NB4 (cell line): Measurements from ENCODE around the gene CORO1C.

Experiments used
- DNase-seq: peaks from one replicate; pipeline ENCODE4 v3.0.0; 2010; ENCODE audit warnings: low read depth
- H3K4me3 ChIP-seq: one replicate; pipeline ENCODE4 v1.5.1; 2011; ENCODE audit warnings: mild to moderate bottlenecking, low read depth, low read length, moderate library complexity
- CTCF ChIP-seq: IDR thresholded peaks from one replicate; pipeline ENCODE4 v1.5.1; 2012; ENCODE audit warnings: low read depth, low read length
- MAX ChIP-seq: IDR thresholded peaks from 2 replicates; pipeline ENCODE4 v1.6.1; 2011; ENCODE audit warnings: low read depth, low read length
- MYC ChIP-seq: IDR thresholded peaks from 2 replicates; pipeline ENCODE4 v1.6.1; 2011; ENCODE audit warnings: low read depth, low read length
- POLR2A ChIP-seq: IDR thresholded peaks from 2 replicates; pipeline ENCODE4 v1.6.1; 2011; ENCODE audit warnings: mild to moderate bottlenecking; ENCODE audit not compliant: insufficient read length; ENCODE audit errors: extremely low read depth

CORO1C gene

GRCh38 chr12:108729612-108730364, 1.5 kb downstream of the CORO1C start:
- peak; percentile 35 for DNase-seq
- no peak for TF ChIP-seq POLR2A
- TF ChIP-seq MYC: no peak
- no peak for TF ChIP-seq CTCF
- peak overlapping the region; percentile 83 for H3K4me3 ChIP-seq

GRCh38 chr12:108728820-108729611, 2.3 kb downstream of the CORO1C start:
- TF ChIP-seq POLR2A: no peak
- TF ChIP-seq MAX: no peak
- TF ChIP-seq MYC: no peak
- no peak for TF ChIP-seq CTCF
- DNase-seq: no peak
- H3K4me3 ChIP-seq: peak overlapping the region; percentile 83

GRCh38 chr12:108727868-108728735, 3.2 kb downstream of the CORO1C start:
- no peak overlapping the region for H3K4me3 ChIP-seq
- TF ChIP-seq CTCF (no peak), MYC (no peak)
- DNase-seq: no peak

GRCh38 chr12:108727161-108727560, 4.2 kb downstream of the CORO1C start:
- DNase-seq: no peak
- TF ChIP-seq POLR2A (no peak), MYC (no peak), CTCF (no peak), MAX (no peak)
- no peak overlapping the region for H3K4me3 ChIP-seq

GRCh38 chr12:108724890-108725151, 6.5 kb downstream of the CORO1C start:
- no peak for TF ChIP-seq MAX
- TF ChIP-seq POLR2A: no peak
- TF ChIP-seq MYC: no peak
- no peak for TF ChIP-seq CTCF
- DNase-seq: no peak
- no peak overlapping the region for H3K4me3 ChIP-seq
